CD4-positive, alpha-beta T cell (primary cell): ENCODE measurements around the gene NAV2. TPM values are rescaled to one million over a fixed set of nuclear protein-coding genes. Genes with fewer than 3 reads are reported as not detected.

Experiments used
- ATAC-seq: fragments of 200-7000 bp; cut with Tn5 transposase; one replicate; pipeline ENCODE4 v1.10.0; 2022; ENCODE audit warnings: mild to moderate bottlenecking; ENCODE audit not compliant: poor library complexity
- CTCF ChIA-PET: fragments of 350-600 bp; sonication (Branson Sonifier 250); formaldehyde crosslinking; loops from one replicate; lab custom pipeline; 2021; ENCODE audit warnings: antibody characterized with exemption, inconsistent platforms; lab: Charles Lee
- POLR2A ChIA-PET: fragments of 350-600 bp; sonication (Branson Sonifier 250); formaldehyde crosslinking; loops from one replicate; lab custom pipeline; 2021; ENCODE audit warnings: antibody characterized with exemption, inconsistent platforms; lab: Charles Lee
- DNase-seq, 14 experiments: peaks; one replicate each; pipeline ENCODE4 v3.0.0-alpha.2; 2013 to 2020; ENCODE audit warnings: mixed read lengths in 2 of 14
- H3K27ac ChIP-seq, 2 donors: one replicate each; pipeline versions ENCODE4 v1.5.1 to v1.7.0; 2013; ENCODE audit warnings: low read length in 2 of 2, low read depth in 1 of 2, mild to moderate bottlenecking in 1 of 2
- H3K27me3 ChIP-seq, 2 experiments: 1 replicate in 1 of 2; 2 replicates in 1 of 2; pipeline versions ENCODE4 v1.6.1 to v1.7.0; 2013; ENCODE audit warnings: low read length in 2 of 2, control low read depth in 1 of 2, mild to moderate bottlenecking in 1 of 2, moderate library complexity in 1 of 2; ENCODE audit not compliant: insufficient read depth in 2 of 2, control insufficient read depth in 1 of 2
- H3K36me3 ChIP-seq: one replicate; pipeline ENCODE4 v1.6.1; 2013; ENCODE audit warnings: low read length, control low read depth; ENCODE audit not compliant: insufficient read depth
- H3K4me1 ChIP-seq: one replicate; pipeline ENCODE4 v1.6.1; 2013; ENCODE audit warnings: low read length, control low read depth; ENCODE audit not compliant: insufficient read depth
- H3K4me3 ChIP-seq: one replicate; pipeline ENCODE4 v1.5.1; 2013; ENCODE audit warnings: mild to moderate bottlenecking, low read length, moderate library complexity
- H3K9me3 ChIP-seq, 2 experiments: 1 replicate in 1 of 2; 2 replicates in 1 of 2; pipeline versions ENCODE4 v1.6.1 to v1.7.0; 2013; ENCODE audit warnings: low read length in 2 of 2, mild to moderate bottlenecking in 2 of 2, control low read depth in 1 of 2, moderate library complexity in 1 of 2; ENCODE audit not compliant: control insufficient read depth in 1 of 2, insufficient read depth in 1 of 2
- H3K27ac Mint-ChIP-seq: one replicate; pipeline ENCODE4 v1.8.0; 2020; ENCODE audit warnings: mixed read lengths
- H3K27me3 Mint-ChIP-seq: one replicate; pipeline ENCODE4 v1.8.0; 2021; ENCODE audit warnings: mixed read lengths
- H3K36me3 Mint-ChIP-seq: one replicate; pipeline ENCODE4 v1.8.0; 2021; ENCODE audit warnings: low read depth, mixed read lengths
- H3K4me1 Mint-ChIP-seq: one replicate; pipeline ENCODE4 v1.8.0; 2021; ENCODE audit warnings: low read depth, mixed read lengths
- H3K4me3 Mint-ChIP-seq: one replicate; pipeline ENCODE4 v1.8.0; 2020; ENCODE audit warnings: mild to moderate bottlenecking, mixed read lengths
- H3K9me3 Mint-ChIP-seq: one replicate; pipeline ENCODE4 v1.8.0; 2020; ENCODE audit warnings: mixed read lengths
- CTCF ChIP-seq: fragments of 200-600 bp; IDR thresholded peaks from one replicate; pipeline ENCODE4 v1.8.0; 2022; ENCODE audit warnings: antibody characterized with exemption, mild to moderate bottlenecking
- intact Hi-C, 2 experiments: fragments of 100-400 bp; cut with DNase I in 1 of 2; cut with micrococcal nuclease in 1 of 2; formaldehyde crosslinking; loops; one replicate each; pipeline versions ENCODE4 v1.15.1 to v1.9.0; 2023 to 2025; cut with DNase I, micrococcal nuclease
- total RNA-seq, 174 experiments: library from RNA in 2 of 174; stranded (reverse) in 2 of 174; gene quantifications; one replicate each; pipeline ENCODE4 v1.2.3 and lab custom pipeline; 2021 to 2026

NAV2 gene
- total RNA-seq, 2 experiments from 2014 or later, result 0.55 to 0.64 TPM

GRCh38 chr11:19740586-19740985 lies 27.9 kb downstream of the NAV2 start:
- Histone ChIP-seq H3K4me1 (no peaks in the 10 kb centered on the region), H3K27me3 (no peaks in the 10 kb centered on the region), H3K4me3 (no peak overlapping the region), H3K27ac (no peak overlapping the region), H3K9me3 (no peaks in the 10 kb centered on the region), H3K36me3 (no peaks in the 10 kb centered on the region)
- TF ChIP-seq CTCF, result no peak
- Mint-ChIP-seq H3K27me3 (peaks cover 11% of the 10 kb centered on the region), H3K9me3 (no peaks in the 10 kb centered on the region), H3K4me1 (no peaks in the 10 kb centered on the region), H3K27ac (no peak overlapping the region), H3K36me3 (no peaks in the 10 kb centered on the region), H3K4me3 (no peak overlapping the region)
- CTCF ChIA-PET, result no interaction called here
- ATAC-seq, result no peak
- POLR2A ChIA-PET, result no interaction called here
- intact Hi-C loops, result no loop called here
- no peak for DNase-seq

- DNase-seq (peak; percentile 46 to 79 (median 58)), ATAC-seq (peak; percentile 63)
- no peaks in the 10 kb centered on the region for H3K36me3 Mint-ChIP-seq
- H3K4me1 ChIP-seq, result no peaks in the 10 kb centered on the region
- peaks cover 10% of the 10 kb centered on the region for H3K27me3 Mint-ChIP-seq
- POLR2A ChIA-PET, result no interaction called here
- no peaks in the 10 kb centered on the region for H3K4me1 Mint-ChIP-seq
- intact Hi-C loops, result loop anchor here (1.0 to 2.0 kb wide), 3 partner anchors 160 to 484 kb away; no protein-coding TSS in a partner anchor
- TF ChIP-seq CTCF, result peak; percentile 78
- H3K4me3 ChIP-seq, result no peak overlapping the region
- H3K27ac ChIP-seq, result no peak overlapping the region
- CTCF ChIA-PET, result interaction anchor here (1.0 to 2.0 kb wide), 7 partner anchors 22 to 672 kb away, joined by 3 to 22 read pairs (median 5); no protein-coding TSS in a partner anchor
- peaks cover 0 to 1% of the 10 kb centered on the region in 2 experiments for H3K27me3 ChIP-seq
- H3K9me3 Mint-ChIP-seq, result no peaks in the 10 kb centered on the region
- H3K4me3 Mint-ChIP-seq, result no peak overlapping the region
- H3K9me3 ChIP-seq, result no peaks in the 10 kb centered on the region
- H3K36me3 ChIP-seq, result no peaks in the 10 kb centered on the region
- no peak overlapping the region for H3K27ac Mint-ChIP-seq
These were observed 30.1 kb downstream of the NAV2 start for GRCh38 chr11:19742588-19743292.

- no peaks in the 10 kb centered on the region for H3K9me3 Mint-ChIP-seq
- H3K4me3 Mint-ChIP-seq, result no peak overlapping the region
- ChIA-PET POLR2A (no interaction called here), CTCF (interaction anchor here (1.4 to 2.0 kb wide), 2 partner anchors 180 to 183 kb away, joined by 5 to 22 read pairs; no protein-coding TSS in a partner anchor)
- H3K27me3 Mint-ChIP-seq, result peaks cover 4% of the 10 kb centered on the region
- TF ChIP-seq CTCF, result no peak
- H3K4me1 Mint-ChIP-seq, result no peaks in the 10 kb centered on the region
- no peaks in the 10 kb centered on the region for H3K9me3 ChIP-seq
- H3K27ac Mint-ChIP-seq, result no peak overlapping the region
- no peak for DNase-seq
- ATAC-seq, result no peak
- no peak overlapping the region for H3K4me3 ChIP-seq
- H3K36me3 Mint-ChIP-seq, result no peaks in the 10 kb centered on the region
- H3K4me1 ChIP-seq, result no peaks in the 10 kb centered on the region
- H3K27ac ChIP-seq, result no peak overlapping the region
- intact Hi-C loops, result loop anchor here (2.0 kb wide), 2 partner anchors 159 to 485 kb away; no protein-coding TSS in a partner anchor
- H3K36me3 ChIP-seq, result no peaks in the 10 kb centered on the region
- peaks cover 0 to 3% of the 10 kb centered on the region in 2 experiments for H3K27me3 ChIP-seq
These were observed 31.0 kb downstream of the NAV2 start for GRCh38 chr11:19743622-19744021.
